HG03064 (cell line): ENCODE results near the gene FZD2.

Experiments used
- ATAC-seq: cut with Tn5 transposase; IDR thresholded peaks from one replicate; pipeline ENCODE4 v1.9.1; 2021; ENCODE audit warnings: low read depth; ENCODE audit not compliant: unreplicated experiment

The FZD2 gene

DNA sequence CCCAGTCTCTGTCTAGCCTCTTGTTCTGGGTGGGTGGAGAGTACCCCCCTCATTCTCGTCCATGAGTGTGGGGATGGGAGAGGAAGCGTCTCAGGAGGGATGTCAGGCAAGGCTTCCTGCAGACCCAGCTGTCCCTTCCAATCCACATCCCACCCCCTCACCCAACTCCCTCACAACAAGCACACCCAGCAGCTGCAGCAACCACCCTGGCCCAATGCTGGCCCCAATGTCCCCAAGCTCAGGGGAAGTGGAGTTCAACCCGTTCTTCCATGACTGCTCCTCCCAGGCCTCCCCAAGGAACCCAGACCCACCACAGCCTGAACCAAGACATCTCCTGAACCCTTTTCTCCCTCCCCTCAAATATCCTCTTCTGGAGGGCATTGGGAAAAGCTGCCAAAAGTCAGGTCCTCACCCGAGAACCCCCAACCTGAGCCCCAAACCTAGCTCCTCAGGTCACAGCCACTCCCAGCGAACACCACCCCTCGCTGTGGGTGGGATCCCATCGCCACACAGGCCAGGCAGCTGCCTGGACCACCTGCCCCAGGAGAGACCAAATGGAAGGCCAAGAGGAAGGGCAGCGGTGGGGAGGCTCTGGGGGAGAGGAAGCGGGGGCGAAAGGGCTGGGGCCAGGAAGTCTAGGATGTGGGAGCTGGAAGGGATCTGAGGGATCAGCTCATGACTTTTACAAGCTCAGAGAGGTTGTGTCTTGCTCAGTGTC lies 47.6 kb downstream of the FZD2 start:
- no peak for ATAC-seq

DNA sequence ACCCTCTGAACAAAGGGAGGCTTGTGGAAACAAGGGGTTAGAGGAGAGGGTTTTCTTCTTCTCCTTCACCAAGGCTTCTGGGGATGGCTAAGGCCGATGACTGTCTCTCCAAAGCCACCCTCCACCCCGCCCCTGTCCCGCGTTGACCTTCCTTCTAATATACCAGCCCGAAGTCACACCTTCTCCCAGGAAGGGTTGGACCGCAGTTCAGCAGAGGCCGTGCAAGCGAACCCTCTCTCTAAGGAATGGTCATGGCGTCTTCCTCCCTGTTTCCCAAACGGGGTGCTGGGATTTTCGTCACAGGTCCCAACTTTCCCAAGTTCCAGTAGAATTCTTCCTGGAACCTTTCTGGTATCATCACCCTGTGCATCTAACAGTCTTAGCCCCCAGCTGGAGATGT lies 49.4 kb downstream of the FZD2 start:
- ATAC-seq = no peak

DNA sequence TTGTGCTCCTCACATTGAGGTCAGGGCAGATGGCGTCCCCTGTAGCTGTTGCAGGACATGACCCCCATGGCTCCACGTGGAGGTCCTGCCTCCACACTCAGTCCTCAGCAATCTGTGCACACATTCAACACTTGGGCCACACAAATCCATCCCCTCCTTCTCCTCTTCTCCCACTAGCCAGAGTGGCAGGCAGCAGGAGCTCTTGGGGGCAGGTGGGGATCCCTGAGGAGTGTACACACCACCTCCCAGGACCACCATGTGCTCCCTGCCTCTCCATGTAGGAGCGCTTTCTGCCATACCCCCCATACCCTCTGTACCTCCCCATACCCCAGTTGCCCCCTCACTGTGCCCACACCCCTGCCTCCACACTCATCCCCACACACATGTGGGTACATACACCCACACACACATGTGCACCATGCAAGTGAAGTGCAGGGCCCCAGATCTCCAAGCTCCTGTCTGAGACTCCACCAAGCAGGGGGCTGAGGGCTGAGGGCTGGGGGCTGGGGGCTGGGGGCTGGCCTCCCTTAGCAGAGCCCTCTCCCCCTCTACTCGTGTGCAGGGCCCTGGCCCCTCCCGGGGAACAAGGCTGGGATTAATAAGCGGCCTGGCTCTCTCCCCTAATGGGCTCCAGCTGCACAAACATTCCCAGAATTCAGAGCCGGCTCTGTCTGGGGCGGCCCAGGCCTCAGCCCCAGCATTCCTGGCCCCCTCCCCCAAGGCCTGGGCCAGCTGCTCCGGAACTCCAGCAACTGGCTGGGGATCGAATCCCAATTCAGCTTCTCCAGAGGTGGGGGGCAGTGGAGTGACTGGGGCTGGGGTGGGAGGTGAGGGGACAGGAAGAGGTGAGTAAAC lies 50.8 kb downstream of the FZD2 start:
- no peak for ATAC-seq

DNA sequence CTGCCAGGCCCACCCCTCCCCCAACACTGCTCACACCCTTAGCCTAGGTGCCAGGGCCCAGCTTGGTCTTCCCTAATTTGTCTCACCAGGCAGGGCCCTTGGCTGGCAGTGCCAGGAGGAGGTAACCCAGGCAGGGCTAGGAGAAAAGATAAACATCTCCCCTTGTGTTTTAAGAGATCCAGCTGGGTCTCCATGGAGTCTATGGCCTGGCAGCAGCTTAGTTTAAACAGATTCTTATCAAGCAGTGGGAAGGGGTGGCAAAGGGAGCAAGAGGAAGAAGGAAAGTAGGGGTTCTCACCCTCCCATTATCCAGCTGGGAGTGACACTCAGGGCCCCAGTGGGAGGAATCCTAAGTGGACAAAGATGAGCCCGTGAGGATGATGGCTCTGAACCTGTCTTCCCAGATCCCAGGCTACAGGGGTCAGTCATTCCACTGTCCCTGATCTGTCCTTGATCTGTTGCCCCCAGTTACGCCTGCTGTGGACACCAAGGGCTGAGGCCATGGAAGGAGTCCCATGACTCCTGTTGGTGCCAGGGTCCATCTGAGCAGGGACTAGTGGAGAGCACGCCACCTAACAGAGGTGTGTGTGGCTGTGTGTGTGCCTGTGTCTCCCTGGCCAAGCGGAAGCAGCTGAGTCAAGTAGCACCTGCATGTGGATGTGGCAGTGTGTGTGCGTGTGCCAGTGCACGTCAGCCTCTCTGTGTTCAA lies 51.6 kb downstream of the FZD2 start:
- no peak for ATAC-seq

DNA sequence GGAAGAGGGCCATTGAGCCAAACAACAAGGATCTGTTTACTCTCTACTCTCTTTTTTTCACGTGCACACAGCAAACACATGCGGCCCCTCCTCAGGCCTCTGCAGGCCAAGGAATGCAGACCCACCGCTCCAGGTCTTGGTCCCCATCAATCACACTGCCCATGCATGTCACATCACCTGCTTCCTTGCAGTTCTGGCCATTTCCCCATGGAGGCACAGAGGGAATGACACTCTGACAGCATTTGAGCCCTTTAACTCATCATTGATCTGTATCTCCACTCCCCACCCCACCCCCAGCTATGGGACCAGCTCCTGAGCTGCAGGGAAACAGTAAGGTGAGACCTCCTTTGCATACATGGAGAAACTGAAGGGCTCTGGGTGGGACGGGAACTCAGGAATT lies 53.0 kb downstream of the FZD2 start:
- no peak for ATAC-seq
